Measurements from ENCODE around the gene IGSF3. TPM values are rescaled to one million over a fixed set of nuclear protein-coding genes. Genes with fewer than 3 reads are reported as not detected.

IGSF3 gene
- total RNA-seq, 1 donor from 2014 or later: 7.2 TPM

- Mint-ChIP-seq H3K36me3 (ENCODE audit: low read depth) (peaks cover 29% of the 10 kb centered on the region), H3K27ac (peak overlapping the region; percentile 95), H3K27me3 (no peaks in the 10 kb centered on the region), H3K4me1 (peaks cover 67% of the 10 kb centered on the region), H3K4me3 (peak overlapping the region; percentile 99), H3K9me3 (no peaks in the 10 kb centered on the region)
- TF ChIP-seq, protein P1, sequence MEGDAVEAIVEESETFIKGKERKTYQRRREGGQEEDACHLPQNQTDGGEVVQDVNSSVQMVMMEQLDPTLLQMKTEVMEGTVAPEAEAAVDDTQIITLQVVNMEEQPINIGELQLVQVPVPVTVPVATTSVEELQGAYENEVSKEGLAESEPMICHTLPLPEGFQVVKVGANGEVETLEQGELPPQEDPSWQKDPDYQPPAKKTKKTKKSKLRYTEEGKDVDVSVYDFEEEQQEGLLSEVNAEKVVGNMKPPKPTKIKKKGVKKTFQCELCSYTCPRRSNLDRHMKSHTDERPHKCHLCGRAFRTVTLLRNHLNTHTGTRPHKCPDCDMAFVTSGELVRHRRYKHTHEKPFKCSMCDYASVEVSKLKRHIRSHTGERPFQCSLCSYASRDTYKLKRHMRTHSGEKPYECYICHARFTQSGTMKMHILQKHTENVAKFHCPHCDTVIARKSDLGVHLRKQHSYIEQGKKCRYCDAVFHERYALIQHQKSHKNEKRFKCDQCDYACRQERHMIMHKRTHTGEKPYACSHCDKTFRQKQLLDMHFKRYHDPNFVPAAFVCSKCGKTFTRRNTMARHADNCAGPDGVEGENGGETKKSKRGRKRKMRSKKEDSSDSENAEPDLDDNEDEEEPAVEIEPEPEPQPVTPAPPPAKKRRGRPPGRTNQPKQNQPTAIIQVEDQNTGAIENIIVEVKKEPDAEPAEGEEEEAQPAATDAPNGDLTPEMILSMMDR (IDR thresholded peaks at IDR 0.05): no peak
- ATAC-seq (ENCODE audit: low read depth) (no peak), DNase-seq (no peak)
- CTCF ChIA-PET: interaction anchor here (0.8 to 3.7 kb wide), 7 partner anchors 15 to 433 kb away, joined by 3 to 56 read pairs (median 4); no protein-coding TSS in a partner anchor
- POLR2A ChIA-PET: interaction anchor here (1.1 to 10.0 kb wide), 8 partner anchors 9 to 167 kb away, joined by 3 to 257 read pairs (median 17); no protein-coding TSS in a partner anchor
- intact Hi-C loops (cut with micrococcal nuclease): loop anchor here (5.0 to 10.0 kb wide), 4 partner anchors 363 to 1090 kb away; partner anchors contain the start of gene MAN1A2
Measured at GRCh38 chr1:116572099-116572498, 95.4 kb downstream of the IGSF3 start.

DNA sequence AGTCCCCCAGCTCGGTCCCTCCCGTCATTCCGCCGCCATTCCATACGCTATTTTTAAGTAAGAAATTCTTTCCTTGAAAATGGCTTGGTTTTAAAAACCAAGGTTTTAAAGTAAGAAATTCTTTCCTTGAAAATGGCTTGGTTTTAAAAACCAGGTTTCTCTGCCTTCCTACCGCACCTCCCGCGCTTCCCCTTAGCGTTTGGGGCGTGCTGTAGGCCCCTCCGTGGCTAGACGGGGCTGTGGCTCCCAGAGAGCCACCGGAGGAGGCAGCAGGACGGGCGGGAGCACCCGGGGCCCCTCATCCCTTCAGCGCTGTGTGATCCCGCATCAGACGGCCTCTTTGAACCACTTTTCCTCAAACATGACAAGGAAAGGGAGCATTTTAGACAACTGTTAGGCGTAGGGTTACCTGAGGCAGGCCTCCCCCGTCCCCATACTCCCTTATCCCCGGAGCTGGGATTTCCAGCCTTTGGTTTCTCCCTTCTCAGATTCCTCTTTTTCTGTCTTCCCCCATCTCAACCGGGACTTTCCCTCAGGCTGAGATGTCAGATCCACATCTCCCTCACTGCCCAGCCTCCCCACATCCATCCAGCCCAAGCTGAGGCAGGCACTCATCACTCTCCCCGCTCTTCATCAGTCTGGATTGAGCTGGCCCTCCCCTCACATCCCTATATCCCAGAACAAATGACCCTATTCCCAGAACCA, 96.2 kb downstream of the IGSF3 start:
- peak overlapping the region; percentile 99 for H3K4me3 Mint-ChIP-seq
- H3K9me3 Mint-ChIP-seq: no peaks in the 10 kb centered on the region
- DNase-seq (no peak), ATAC-seq (ENCODE audit: low read depth) (no peak)
- H3K4me1 Mint-ChIP-seq: peaks cover 73% of the 10 kb centered on the region
- TF ChIP-seq, protein P1 (IDR thresholded peaks at IDR 0.05): no peak
- intact Hi-C loops (cut with micrococcal nuclease): loop anchor here (2.0 to 10.0 kb wide), 7 partner anchors 363 to 1091 kb away; partner anchors contain the start of genes MAN1A2 and TTF2
- no peaks in the 10 kb centered on the region for H3K27me3 Mint-ChIP-seq
- H3K27ac Mint-ChIP-seq: peak overlapping the region; percentile 95
- ChIA-PET CTCF (interaction anchor here (1.0 to 3.7 kb wide), 5 partner anchors 14 to 432 kb away, joined by 4 to 56 read pairs (median 6); no protein-coding TSS in a partner anchor), POLR2A (interaction anchor here (0.7 to 10.0 kb wide), 11 partner anchors 8 to 196 kb away, joined by 3 to 257 read pairs (median 10); no protein-coding TSS in a partner anchor)
- peaks cover 33% of the 10 kb centered on the region for H3K36me3 Mint-ChIP-seq (ENCODE audit: low read depth)

DNA sequence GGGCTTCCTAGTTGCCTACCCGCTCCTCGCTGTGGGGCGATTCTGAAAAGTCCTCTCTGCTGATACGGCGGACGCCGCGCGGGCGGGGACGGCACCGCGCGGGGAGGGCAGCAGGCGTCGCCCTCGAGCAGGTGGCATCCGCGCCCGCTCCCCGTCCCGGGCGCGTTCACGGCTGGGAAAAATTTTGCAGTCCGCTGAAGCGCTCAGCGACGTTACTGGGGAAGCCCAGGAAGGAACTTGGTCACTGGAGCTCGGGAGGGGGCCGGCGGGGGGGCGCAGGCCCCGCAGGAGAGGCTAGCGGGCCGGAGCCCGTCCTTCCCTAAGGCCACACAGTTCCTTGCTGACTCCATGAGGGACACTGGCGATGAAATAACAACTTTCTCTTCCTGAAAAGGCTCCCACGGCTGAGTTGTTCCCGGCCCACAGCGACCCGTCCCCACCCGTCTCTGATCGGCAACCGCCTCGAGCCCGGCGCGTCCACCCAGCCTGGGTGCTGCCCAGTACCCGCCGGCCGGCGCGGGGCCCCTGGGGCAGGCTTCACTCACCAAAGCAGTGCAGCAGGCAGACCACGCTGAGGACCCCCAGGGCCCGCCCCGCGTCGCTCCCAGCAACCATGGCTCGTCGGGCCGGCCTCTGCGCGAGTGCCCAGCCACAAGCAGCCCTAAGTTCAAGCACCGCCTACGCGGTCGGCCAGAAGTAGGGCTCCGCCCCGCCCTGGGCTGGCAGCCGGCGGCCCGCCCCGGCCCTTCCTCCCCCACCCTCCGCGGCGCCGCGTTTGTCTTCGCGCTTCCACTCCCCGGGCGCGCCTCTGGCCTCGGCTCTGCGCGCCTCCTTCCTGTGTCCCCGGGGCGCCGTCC, 96.9 kb downstream of the IGSF3 start, which contains the start of gene CD58:
Gene CD58, minus strand, starts transcription at position 669 of the 857 bp plus-strand sequence. Its CDS starts 54 bp downstream, at position 615.
- H3K36me3 Mint-ChIP-seq (ENCODE audit: low read depth): peaks cover 40% of the 10 kb centered on the region
- ATAC-seq (ENCODE audit: low read depth) (peak; percentile 86), DNase-seq (peak; percentile 84)
- peak within 1 kb of the TSS; percentile 95 for H3K27ac Mint-ChIP-seq
- intact Hi-C loops (cut with micrococcal nuclease): loop anchor here (1.0 to 10.0 kb wide), 11 partner anchors 12 to 1092 kb away; partner anchors contain the start of genes ATP1A1, MAN1A2 and TTF2
- H3K4me1 Mint-ChIP-seq: peaks cover 80% of the 10 kb centered on the region
- CTCF ChIA-PET: interaction anchor here (0.5 to 3.1 kb wide), 8 partner anchors 12 to 431 kb away, joined by 3 to 11 read pairs (median 6); no protein-coding TSS in a partner anchor
- H3K27me3 Mint-ChIP-seq: no peaks in the 10 kb centered on the region
- POLR2A ChIA-PET: interaction anchor here (0.7 to 10.0 kb wide), 16 partner anchors 7 to 195 kb away, joined by 3 to 257 read pairs (median 6); no protein-coding TSS in a partner anchor
- no peaks in the 10 kb centered on the region for H3K9me3 Mint-ChIP-seq
- peak within 1 kb of the TSS; percentile 99 for H3K4me3 Mint-ChIP-seq
- TF ChIP-seq, protein P1 (IDR thresholded peaks at IDR 0.05): no peak

DNA sequence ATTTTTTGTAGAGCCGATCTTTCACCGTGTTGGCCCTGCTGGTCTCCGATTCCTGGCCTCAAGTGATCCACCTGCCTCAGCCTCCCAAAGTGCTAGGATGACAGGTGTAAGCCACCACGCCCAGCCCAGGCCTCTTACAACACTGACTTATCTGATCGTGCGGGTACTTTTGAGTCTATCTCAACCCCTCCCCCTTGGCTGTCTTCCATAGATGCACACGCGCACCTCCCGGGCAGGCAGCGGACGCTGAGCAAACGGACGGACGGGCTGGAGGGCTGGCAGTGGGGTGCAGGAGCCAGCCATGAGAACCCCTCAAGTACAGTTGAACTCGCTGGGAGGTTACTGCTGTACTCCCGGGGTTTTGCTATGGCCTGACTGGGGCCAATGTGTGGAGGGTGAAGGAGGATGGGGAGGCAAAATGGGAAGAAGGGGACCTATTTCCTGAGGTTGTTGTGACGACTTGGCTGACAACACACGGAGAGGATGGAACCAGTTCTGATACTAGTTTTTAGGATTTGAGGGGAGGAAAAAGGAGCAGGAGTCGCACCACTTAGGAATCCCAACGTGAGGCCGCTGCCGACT, 97.7 kb downstream of the IGSF3 start:
- POLR2A ChIA-PET: interaction anchor here (0.8 to 10.0 kb wide), 15 partner anchors 11 to 194 kb away, joined by 3 to 257 read pairs (median 11); no protein-coding TSS in a partner anchor
- ATAC-seq (ENCODE audit: low read depth) (peak; percentile 5), DNase-seq (no peak)

More for the DNA sequence above, 97.7 kb downstream of the IGSF3 start:
- Mint-ChIP-seq H3K27ac (peak overlapping the region; percentile 95), H3K9me3 (peaks cover 2% of the 10 kb centered on the region), H3K4me1 (peaks cover 84% of the 10 kb centered on the region), H3K36me3 (ENCODE audit: low read depth) (peaks cover 46% of the 10 kb centered on the region), H3K4me3 (peak overlapping the region; percentile 99), H3K27me3 (no peaks in the 10 kb centered on the region)
- TF ChIP-seq, protein P1 (IDR thresholded peaks at IDR 0.05): no peak
- CTCF ChIA-PET: interaction anchor here (1.0 to 2.2 kb wide), 9 partner anchors 10 to 84 kb away, joined by 4 to 10 read pairs (median 6); no protein-coding TSS in a partner anchor
- intact Hi-C loops (cut with micrococcal nuclease): loop anchor here (1.0 to 10.0 kb wide), 11 partner anchors 12 to 1092 kb away; partner anchors contain the start of genes ATP1A1, MAN1A2 and TTF2

Data from activated B cell treated with CpG ODN at 0.5 μM for 24 hours (primary cell).